ENCODE data around the gene UMPS.
"Not testable (repeated sequence)": the region's sequence is repeated elsewhere in the genome, so short reads cannot be mapped to it uniquely, and the experiment has no call there.

The UMPS gene

DNA sequence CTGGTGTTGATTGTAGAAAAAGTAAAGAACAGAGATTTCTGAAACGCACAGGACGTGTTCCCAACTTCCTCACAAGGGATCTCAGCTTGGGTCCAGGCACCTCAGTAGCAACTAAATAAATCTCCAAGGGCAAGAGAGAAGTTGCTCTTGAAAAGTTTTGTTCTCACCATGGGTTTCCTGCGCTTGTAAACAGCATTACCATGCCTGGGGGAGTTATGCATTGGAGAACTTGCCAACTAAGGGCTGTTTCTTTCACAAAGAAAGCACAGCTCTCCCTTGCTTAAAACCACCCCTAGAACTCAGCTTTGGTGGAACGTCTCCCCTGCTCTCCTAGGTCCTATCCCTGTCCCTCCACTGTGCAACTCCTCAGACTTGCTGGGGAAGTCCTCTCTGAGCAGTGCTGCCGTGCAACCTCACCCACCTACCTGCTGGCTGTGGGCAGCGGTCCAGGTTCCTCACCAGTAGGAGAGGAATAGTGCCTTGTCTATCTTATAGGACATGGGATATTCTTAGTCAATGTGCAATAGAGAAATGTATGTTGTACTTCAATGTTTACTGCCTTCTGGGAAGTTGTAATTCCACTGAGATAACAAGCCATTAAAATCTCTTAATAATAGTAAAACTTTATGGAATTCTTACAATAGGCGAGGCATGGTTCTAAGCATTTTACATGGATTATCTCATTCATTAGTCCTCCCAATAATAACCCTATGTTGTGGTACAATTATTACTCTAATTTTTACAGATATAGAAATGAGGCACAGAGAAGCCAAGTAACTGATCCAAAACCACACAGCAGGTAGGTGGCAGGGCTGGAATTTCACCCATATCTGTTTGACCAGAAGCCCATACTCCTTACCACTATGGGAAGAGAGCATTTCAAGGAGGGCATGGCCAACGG, 51.5 kb downstream of the UMPS start:
- DNase-seq = no peak

DNA sequence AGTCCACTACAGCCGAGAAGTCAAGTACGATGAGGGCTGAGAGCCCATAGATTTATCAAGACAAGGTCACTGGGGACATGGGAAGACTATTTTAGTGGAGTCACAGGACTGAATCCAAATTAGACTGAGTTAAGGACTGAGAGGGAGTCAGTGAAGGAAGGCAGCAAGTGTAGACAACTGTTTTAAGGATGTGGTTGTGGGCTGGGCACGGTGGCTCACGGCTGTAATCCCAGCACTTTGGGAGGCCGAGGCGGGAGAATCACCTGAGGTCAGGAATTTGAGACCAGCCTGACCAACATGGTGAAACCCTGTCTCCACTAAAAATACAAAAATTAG, 52.1 kb downstream of the UMPS start:
- not testable (repeated sequence) for DNase-seq

DNA sequence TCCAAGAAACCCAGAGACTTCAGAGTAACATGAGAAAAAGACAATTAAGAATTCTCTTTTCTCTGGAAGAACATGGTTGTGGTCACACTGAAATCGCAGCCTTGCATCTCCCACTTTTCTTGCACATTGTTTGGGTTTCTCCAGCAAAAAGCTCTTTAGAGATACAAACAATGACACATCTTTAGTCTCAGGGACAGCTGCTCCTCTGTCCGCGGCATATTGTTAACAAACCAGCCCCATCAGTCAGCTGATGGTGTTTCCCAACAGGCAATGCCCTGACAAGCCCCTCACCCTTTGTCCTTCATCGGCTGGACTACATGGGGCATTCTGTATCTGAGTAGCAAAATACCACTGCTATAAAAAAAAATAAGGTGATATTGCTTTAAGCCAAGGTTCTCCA, 53.4 kb downstream of the UMPS start:
- no peak for DNase-seq

DNA sequence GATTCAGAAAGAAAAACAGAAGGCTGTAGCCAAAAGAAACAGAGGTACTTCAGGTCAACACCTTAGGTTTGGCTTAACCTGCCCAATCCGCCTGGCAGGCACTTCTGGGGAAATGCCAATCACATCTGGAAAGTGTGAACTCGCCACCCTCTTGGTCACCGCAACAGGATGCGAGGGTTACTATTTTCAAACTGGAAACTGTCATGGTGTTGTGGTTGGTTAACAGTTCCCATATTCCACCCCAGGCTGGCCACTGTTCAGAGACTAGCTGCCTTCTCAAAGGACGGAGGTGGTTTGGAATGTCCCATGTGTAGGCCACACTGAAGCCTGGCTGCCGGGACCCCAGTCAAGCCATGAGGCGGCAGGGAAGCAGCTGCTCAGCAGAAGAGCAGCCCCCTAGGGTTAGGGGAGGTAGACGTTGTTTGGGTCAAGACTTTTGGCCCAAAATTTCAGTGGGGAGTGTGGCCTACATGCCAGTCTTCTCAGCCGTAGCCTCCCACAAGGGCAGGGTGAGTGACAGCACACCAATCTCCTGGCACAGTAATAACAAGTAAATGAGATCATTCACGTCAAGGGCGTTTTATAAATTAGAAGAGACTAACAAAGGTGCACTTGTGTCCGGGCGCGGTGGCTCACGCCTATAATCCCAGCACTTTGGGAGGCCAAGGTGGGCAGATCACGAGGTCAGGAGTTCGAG, 54.6 kb downstream of the UMPS start:
- DNase-seq = no peak

DNA sequence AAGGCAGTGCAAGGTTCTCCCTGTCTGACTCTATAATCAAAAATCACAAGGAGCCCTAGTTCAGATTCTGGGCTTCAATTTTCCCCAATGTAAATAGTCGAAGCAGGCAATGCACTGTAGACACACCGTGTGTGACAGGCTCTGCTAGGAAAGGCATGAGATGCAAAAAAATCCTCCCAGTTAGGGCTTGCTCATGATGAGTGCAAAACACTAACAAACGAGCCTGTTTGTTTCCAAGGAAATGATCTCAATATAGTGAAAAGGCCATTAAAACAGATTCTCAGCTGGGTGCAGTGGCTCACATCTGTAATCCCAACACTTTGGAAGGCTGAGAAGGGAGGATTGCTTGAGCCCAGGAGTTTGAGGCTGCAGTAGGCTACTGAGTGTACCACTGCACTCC, 55.7 kb downstream of the UMPS start:
- no peak for DNase-seq

DNA sequence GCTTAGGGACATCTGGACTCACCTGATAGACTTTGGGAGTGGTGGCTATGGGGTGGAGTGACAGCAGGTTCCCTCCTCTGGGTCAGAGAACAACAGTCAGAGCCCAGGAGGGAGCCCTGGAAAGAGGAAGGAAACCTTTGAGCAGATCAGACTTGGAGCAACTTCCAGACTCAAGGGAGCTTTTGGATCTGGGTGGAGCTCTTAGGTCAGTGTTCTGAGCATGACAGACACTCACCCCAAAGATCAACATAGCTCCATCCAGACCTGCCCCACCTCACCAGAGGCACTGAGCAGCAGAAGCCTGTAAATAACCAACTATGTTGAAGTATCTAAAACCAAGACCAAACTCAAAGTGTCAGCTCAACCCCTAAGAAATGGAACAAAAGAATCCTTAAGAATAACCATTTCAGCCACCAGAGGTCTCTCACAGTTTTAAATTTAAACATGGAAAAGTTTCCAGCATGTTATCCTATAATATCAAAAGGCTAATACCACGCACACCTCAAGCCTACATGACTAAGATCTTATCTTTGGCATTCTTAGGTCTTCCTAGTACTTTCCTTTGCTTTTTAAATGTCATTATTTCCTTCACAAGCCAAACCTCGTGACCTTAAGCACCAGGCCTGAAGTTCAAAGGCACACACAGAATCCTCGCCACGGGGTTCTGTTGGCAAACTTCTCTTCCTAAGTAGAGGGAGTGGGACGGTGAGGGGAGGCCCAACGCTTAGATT, 56.4 kb downstream of the UMPS start:
- DNase-seq = no peak

DNA sequence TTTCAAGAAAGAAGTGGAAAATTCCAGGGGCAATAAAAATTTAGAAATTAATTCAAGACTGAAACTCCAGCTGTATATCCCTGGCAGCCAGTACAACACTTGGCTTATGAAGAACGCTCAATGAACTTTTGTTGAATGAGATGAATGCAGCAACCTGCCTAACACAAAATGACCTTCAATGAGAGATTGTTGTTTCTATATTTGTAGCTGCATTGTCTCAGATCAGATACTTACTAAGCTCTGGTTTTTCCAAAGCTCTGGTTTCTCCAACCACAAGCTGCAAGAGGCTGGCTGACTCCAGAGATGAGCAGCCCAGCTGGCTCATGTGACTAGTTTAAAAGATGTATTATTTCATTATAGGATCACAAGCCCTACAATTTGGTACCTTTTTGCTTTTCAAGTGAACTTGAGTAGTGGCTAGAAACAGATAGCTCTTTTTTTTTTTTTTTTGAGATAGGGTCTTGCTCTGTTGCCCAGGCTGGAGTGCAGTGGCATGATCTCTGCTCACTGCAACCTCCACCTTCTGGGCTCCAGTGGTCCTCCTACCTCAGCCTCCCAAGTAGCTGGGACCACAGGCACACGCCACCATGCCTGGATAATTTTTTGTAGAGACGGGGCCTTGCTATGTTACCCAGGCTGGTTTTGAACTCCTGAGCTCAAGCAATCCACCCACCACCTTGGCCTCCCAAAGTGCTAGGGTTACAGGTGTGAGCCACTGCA, 57.4 kb downstream of the UMPS start:
- no peak for DNase-seq

DNA sequence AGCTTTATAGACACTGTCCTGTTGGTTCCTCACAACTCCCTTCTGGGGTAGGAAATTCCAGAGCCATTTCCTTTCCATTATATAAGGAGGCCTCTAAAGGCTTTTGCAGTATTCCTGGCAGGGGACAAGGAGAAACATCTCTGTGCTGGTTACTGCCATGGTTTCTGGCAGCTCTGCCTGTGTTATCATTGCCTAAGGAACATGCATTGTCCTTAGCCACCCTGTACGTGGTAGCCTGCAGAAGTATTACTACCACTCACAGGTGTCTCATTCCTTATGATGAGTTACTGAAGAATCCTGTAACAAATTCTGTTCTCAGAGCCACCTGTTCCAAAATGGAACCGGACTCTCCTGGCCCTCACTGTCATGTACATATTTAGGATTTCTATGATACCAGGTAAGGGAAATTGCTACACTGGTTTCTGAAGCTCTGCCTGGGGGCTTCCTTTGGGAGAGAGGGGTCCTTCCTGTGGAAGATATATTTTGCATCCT, 58.0 kb downstream of the UMPS start:
- no peak for DNase-seq

DNA sequence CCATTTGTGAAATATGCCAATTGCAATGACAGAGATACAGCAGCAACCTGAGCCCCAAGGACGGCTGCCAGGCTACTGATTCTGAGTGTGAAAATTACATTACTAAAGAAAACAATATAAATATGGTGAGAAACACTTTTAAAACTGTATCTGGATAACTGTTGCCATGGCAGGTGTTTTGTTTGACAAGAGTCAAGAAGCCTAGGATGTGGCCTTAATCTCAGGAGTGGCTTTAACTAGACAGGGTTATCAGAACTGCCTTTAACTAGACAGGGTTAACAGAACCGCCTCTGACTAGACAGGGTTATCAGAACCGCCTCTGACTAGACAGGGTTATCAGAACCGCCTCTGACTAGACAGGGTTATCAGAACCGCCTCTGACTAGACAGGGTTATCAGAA, 58.9 kb downstream of the UMPS start:
- not testable (repeated sequence) for DNase-seq

DNA sequence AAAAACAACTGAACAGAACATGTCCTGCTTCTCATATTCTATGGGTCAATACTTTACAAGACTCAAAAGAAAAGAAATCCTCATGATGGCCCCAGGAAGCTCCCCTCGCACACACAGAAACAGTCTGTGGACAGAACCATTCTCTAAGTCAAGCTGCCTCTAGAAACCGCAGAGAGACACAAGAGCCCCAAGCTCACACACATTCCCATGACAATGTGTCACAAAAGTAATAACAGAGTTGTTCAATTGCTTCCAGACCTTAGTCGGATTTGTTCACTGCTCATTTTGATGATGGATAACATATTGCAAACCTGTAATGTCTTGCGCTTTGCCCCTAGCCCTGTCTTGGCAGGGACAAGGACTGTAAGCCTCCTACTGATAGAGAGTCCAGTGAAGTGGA, 60.9 kb downstream of the UMPS start:
- DNase-seq = no peak

DNA sequence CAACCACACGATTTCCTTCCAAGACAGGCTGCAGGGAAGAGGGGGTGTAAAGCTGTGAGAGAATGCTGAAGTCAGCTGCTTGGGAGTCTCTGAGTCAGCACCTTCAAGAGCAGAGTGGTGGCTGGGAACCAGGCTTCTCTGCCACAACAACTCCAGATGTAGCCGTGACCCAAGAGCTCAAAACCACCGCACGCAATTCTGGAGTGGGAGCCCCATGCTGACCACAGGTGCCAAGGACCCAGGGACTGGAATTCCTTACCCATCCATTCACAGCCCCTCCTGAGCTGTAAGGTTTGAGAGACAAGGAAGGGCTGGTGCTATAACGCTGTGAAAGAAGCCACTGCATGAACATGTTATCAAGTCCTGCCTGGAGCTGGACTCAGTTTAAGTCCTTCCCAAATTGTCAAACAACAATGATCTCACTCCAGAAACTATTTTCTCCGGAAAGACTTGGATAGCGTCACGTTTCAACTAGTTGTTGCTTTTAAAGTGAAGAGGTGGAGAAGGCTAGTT, 61.4 kb downstream of the UMPS start:
- DNase-seq = no peak

DNA sequence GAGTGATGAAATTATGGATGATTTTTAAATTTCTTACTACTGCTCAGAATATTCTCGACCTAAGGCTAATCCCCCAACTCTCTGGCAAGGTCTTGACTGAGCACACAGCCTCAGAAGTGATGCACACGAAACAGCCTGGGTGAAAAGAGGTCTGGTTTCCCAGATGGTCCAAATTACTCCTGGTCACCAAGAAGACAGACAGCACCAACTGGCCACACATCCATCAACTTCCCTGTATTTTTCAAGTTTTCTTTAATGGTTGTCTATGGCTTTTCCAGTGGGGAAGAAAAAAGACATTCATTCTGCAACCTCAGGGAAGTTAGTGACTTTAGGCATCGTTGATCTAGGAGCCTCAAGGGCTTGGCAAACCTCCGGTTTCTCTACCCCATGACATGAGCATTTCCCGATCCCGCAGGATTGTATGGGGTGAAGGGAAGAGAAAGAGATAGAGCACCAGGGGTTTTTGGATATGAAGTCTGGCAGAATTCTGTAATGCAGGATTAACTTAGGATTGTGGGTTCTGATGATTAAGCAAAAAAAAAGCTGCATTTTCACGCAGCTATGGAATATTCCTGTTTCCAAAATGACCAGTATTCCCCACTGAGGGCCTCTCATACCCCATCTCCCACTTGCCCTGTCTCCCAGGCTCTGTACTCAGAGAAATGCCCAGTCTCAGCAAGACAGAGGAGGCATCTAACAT, 62.2 kb downstream of the UMPS start:
- no peak for DNase-seq

DNA sequence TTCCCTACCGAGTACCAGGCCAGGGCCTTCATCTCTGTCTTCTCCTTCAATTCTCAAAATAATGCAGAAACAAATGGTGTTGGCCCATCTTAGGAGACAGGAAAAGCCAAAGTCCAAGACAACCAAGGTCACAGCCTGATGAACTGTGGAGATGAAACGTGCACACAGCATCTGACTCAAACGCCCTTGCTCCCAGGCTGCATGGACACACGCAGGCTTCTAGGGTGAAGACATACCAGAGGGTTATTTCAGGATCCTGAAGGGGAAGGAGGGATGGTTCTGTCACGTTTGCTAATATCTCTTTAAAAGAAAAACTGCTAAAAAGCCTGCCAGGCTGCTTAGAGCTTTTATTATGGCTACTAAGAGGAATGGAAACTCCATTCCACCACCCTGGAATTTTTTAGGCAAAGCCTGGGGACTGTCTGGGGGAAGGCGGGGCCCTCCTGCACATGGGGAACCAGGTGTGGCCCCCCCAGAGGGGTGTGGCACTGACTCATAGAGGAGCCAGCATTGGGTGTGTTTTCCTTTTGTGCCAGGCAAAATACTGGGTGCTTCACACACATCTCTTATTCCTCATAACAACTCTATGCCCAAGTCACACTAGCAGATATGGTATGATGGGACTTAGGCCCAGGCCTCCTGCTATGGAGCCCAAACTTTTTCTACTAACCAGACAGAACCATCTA, 62.9 kb downstream of the UMPS start:
- DNase-seq = no peak

DNA sequence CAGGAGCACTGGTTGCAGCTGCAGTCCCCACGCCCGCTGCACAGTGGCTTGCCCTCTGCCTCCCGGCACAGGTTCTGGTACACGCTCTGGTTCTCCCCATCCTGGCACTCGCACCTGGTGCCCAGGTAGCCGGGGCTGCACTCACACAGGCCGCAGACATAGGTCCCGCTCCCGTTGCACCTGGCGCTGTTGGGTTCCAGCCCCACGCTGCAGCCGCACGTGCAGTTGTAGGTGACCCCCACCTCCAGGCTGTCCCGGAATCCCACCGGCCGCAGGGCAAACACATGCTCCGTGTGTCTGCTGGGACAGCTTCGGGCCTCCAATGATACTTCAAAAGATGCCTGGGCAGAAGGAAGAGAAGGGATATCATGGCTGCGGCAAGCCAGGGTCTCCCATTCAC, 66.2 kb downstream of the UMPS start:
- no peak for DNase-seq

DNA sequence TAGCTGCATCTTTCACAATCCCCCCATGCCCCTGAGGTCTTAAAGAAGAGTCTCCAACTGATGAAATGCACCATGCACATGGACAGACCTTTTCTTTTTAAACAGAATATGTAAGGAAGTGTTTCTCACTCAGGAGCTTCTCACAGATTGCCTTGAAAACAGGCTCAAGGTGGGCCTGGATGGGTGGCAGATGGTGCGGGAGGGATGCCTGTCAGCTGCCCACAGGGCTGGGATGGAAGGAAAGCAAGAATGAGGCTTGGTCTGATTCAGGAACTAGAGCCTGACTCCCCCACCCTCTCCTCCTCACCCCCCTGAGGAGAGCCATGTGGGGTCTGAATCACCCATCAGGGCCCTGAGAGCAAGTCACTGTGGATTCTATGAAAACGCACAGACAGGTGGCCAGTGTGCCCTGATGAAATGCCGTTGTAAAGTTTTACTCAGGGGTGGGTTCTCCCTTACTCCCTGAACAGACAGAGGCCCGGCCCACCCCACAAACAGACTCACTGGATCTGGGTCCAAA, 67.2 kb downstream of the UMPS start:
- no peak for DNase-seq
